HG03066 (cell line): ENCODE data around the gene PDE8A.

Source experiments
- ATAC-seq: cut with Tn5 transposase; IDR thresholded peaks from one replicate; pipeline ENCODE4 v1.9.1; 2021; ENCODE audit warnings: low read depth; ENCODE audit not compliant: unreplicated experiment

The PDE8A gene, protein sequence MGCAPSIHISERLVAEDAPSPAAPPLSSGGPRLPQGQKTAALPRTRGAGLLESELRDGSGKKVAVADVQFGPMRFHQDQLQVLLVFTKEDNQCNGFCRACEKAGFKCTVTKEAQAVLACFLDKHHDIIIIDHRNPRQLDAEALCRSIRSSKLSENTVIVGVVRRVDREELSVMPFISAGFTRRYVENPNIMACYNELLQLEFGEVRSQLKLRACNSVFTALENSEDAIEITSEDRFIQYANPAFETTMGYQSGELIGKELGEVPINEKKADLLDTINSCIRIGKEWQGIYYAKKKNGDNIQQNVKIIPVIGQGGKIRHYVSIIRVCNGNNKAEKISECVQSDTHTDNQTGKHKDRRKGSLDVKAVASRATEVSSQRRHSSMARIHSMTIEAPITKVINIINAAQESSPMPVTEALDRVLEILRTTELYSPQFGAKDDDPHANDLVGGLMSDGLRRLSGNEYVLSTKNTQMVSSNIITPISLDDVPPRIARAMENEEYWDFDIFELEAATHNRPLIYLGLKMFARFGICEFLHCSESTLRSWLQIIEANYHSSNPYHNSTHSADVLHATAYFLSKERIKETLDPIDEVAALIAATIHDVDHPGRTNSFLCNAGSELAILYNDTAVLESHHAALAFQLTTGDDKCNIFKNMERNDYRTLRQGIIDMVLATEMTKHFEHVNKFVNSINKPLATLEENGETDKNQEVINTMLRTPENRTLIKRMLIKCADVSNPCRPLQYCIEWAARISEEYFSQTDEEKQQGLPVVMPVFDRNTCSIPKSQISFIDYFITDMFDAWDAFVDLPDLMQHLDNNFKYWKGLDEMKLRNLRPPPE

DNA sequence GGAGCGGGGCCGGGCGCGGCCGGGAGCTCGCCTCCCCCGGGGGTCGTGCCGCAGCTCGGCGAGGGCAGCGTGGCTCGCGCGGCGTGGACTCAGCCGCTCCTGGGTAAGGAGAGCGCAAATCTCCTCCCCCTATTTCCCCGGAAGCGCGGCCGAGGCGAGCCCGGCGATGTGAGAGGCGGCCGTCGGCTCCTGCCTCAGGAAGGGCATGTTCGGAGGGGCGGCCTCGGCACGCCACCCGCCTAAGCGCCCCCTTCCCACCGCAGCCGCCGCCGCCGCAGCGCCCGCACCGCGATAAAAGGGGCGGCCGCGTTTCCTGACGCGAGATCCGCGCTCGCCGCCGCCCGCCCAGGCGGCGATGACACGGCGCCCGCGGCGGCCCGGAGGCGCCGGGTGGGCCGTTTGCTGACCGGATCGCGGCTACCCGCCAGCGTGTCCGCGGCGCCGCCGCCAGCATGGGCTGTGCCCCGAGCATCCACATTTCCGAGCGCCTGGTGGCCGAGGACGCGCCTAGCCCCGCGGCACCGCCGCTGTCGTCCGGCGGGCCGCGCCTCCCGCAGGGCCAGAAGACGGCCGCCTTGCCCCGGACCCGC is at the start of gene PDE8A:
TSS of gene PDE8A (plus strand) at position 146 of the 590 bp plus-strand sequence. CDS start at position 453, 307 bp downstream.
- ATAC-seq: peak; percentile 18

DNA sequence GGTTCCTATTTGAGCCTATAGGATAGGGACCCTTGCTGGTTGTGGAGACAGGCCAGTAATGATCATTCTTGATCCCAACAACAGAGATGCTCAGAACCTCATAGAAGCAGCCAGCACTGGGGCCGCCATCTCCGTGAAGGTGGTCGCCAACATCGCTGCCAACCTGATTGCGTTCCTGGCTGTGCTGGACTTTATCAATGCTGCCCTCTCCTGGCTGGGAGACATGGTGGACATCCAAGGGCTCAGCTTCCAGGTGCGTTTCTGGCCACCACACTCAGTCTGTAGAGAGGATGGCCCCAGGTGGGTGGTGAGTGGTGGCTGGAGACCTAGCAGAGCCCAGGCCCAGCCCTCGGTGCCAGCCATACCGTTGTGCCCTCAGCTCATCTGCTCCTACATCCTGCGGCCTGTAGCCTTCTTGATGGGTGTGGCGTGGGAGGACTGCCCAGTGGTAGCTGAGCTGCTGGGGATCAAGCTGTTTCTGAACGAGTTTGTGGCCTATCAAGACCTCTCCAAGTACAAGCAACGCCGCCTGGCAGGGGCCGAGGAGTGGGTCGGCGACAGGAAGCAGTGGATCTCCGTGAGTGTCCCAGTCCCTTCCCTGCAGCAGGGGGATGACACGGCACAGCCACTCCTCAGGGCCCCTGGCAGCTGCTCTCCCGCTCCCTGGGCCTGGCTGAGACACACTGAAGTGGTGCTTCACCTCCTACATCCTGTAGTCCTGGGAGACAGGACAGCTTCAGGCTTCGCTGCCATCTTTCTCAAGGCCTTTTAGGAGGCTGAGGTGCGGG is 46.5 kb upstream of the PDE8A start:
- ATAC-seq: no peak

DNA sequence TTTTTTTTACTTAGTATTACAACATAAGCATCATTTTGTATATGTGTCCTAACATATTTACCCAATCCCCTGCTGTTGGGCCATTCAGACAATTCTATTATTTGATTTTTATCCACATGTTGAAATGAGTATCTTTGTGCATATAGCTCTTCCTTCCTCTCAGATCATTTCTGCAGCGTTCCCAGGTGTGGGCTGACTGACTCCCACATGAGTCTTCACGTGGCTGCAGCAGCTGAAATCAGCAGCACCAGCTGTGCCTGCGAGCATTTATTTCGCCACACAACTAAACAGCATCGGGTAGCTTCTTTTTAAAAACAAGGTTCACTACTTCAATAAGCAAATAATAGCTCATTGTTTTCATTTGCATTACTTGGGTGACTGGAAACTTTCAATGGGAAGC is 44.5 kb upstream of the PDE8A start:
- ATAC-seq: no peak

DNA sequence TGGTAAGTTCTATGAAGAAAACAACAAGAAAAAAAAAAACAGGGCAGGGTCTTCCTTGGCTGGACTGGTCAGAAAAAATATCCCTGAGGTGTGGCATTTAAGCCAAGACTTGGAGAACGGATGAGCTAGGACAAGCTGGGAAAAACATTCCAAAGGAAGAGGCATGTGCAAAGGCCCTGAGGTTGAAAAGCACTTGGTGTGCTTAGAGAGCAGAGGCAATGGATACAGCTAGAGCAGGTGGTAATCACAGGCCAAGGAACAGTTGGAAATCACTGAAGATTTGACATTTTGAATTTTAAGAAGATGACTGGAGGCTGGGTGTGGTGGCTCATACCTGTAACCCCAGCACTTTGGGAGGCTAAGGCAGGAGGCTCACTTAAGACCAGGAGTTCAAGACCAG is 42.9 kb upstream of the PDE8A start:
- no peak for ATAC-seq

DNA sequence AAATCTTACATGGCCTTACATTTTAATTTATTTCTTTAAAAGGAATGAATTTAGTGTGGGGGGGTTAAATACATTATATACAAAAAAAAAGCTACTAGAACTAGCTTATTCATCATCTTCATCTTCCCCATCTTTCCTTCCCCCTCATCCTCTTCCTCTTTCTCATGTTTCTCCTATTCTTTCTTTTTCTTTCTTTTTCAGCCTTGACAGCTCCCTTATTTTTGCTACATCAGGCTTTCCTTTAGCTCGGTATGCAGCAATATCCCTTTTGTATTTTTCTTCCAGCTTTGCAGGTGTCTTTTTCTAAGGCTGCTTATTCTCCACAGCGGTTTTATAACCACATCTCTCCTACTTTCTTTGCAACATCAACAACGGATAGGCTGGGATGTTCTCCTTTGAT is 41.3 kb upstream of the PDE8A start:
- no peak for ATAC-seq

DNA sequence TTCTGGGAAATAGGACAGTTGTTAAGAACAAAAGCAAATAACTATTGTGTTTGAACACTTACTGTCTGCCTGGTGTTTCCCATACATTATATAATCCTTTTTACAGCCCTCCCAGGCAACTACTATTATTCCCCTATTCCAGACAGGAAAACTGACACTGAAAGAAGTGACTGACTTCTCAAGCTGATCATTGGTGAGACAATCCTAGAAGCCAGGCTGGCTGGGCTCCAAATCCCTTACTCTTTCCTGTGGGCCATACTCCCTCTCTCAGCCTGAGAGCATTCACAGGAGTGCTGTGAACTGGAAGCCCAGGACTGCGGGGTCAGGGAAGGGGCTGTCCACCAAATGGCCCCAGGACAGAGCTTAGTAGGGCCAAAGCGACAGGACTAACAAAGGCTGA is 39.2 kb upstream of the PDE8A start:
- ATAC-seq: no peak

DNA sequence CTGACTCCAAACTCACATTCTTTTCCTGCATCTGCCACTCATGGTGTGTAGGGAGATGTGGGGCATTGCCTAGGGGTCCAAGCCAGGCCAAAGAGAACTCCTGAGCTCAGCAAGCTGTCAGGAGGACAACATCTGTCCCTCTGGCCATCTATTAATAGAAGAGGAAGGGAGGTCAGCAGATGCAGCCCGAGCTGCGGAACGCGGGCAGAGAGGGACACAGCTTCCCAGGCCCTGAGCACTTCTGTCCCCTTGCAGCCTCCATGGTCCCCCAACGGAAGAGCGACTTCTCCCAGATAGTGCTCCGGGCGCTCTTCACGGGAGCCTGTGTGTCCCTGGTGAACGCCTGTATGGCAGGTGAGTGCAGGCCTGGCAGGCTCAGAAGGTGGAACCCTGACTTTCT is 37.3 kb upstream of the PDE8A start:
- no peak for ATAC-seq

DNA sequence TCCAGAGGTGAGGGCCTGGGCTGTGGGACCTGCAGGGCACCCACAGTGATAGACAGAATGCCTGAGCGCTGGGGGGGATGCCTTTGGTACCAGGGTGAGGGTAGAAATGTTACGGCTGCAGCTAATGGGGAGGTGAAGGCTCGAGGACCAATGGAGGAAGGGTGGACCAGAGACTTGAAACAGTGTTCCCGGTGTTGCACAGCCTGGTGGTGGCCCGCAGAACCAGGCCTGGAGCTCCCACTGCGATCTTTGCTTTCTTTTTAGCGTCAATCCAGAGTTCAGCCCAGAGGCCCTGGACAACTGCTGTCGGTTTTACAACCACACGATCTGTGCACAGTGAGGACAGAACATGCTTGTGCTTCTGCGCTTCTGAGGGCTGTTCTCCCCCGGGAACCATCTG is 36.8 kb upstream of the PDE8A start:
- no peak for ATAC-seq

DNA sequence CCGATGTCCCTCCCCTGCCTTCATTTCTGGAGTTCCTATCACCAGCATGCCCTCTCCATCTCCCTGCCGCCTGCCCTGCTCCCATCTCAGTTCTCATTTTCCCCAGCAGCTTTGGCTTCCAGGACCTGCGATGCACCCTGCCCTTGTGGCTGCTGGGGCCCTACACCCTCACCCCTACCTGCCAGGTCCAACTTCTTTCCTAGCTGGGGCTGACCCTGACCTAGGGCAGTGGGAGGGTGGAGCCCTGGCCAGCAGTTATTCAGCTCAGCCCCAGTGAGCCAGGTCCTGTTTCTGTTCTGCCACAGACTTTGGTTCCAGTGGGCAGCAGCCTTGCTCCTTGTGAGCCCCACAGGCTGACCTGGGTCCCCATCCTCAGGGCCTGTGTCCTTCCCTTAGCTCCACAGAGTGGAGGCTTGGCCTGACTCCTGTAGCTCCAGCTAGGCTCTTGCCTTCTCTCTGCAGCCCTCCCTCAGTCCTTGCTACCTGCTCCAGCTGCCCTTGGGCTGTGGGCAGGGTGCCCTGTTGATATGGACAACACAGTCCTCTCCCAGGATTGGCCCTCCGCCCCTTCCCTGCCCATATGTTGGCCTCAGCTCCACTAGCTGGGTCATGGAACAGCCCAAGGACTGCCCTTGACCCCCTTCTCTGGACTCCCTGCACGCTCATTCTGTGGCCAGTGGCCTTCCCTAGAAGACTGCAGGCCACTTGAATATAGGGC is 34.7 kb upstream of the PDE8A start:
- no peak for ATAC-seq

DNA sequence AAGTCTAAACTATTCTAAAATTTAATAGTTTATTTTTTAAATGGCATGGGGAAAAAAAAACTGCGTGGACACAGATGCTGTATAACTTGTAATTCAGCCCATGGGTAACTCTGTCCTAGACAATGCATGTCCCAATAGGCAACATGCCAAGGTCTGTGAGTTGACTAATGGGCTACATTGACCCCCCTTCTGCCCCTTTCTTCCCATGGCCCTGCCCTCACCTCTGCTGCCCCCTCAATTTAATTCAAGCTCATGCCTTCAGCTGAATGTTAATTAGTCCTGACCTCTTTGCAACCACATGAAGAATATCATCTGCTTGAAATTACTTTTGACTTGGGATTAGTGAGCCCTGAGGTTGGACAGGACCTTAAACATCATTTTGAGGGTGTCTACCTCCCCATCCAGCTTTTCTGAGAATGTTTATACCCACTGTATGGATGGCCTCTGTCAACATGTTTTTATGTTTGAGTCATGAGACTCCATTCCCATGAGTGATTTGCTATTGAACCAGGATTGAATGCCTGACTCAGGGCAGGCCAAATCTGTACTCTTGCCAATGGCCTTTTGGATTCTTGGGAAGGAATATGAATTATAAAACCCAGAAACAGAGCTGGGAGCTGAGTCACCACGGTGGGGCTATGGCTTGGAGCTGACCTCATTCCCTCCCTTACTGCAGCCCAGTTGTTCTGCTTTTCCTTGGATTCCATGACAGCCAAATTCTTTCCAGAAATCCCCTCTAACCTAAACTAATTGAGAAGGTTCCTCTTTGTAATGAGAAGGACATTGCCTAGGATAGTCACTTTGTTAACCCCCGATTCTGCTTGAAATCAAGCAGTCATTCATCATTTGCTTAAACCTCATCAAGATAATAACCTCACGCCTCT is 33.5 kb upstream of the PDE8A start:
- ATAC-seq: no peak

DNA sequence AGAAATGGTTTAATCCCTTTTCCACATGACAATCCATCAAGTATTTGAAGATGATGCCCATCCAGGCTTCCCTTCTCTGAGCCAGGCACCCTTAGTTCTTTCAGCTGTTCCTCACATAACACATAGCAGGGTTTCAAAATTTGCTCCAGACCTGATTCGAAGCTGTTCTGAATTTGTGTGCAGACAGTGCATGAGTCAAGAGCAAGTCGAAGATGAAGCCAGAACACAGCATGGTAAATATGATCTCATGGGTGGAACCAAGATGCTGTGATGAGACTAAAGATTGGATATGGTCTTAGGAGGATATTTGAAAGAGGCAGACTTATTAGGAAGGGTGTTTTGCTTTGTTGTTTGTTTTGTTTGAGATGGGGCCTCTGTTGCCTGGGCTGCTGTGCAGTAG is 32.6 kb upstream of the PDE8A start:
- no peak for ATAC-seq

DNA sequence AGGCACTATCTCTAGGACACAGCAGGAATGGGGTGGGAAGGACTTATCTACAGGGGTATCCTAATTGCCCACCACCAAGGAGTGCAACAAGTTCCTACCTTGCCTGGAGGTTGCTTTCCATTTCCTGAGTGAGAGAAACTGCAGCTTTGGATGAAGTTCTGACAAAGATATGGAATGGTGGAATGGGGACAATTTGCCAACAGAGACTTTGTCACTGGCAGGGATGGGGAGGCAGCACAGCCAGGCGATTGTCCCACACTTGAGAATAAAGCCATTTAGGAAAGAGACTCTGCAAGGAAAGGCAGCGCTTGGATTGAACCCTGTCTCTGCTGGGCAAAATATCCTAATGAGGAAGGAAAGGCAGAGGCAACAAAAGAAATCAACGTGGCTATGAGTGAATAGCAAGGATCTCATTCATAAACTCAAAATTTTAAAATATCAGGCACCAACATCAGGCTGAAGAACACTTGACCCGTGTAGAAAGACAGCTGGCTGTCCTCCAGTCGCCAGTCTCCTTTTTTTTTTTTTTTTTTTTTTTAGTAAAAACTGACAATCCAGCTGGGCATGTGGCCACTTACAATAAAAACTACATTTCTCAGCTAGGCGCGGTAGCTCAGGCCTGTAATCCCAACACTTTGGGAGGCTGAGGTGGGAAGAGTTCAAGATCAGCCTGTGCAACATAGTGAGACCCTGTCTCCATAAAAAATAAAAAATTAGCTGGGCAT is 31.6 kb upstream of the PDE8A start:
- no peak for ATAC-seq

DNA sequence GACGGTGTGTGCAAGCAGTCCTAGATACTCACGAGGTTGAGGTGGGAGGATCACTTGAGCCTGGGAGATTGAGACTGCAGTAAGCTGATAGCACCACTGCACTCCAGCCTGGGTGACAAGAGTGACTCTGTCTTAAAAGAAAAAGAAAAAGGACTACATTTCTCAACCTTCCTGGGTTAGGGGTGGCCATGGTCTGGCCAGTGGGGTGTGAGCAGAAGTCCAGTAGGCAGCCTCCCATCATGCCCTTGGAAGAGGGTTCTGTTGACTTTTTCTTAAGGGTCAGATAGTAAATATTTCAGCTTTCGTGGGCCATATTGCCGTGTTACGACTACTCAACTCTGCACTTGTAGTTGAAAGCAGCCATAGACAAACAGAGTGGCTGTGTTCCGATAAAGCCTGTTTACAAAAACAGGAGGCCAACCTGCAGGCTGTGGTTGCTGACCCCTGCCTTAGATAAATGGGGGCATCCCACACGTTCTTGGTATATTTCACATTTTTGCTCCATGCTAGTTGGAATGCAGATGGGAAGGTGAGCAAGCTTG is 31.0 kb upstream of the PDE8A start:
- ATAC-seq: no peak

DNA sequence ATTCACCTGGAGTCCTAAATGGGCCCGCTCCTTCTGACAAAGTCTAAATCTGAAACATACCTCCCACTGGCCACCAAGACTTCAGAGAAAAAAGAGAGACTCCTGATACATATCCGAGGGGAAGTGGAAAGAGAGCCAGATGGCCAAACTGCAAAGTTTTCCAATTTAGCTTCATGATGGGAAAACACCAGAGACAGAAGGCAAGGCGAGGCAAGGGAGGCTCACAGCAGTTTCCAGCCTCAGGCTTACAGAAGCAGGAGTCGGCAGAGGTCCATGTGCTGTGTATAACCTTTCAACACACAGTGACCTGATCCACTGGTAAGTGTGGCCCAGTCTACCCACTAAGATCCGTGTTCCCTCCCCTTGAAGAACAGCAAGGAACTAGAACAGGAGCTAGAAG is 29.9 kb upstream of the PDE8A start:
- ATAC-seq: no peak

DNA sequence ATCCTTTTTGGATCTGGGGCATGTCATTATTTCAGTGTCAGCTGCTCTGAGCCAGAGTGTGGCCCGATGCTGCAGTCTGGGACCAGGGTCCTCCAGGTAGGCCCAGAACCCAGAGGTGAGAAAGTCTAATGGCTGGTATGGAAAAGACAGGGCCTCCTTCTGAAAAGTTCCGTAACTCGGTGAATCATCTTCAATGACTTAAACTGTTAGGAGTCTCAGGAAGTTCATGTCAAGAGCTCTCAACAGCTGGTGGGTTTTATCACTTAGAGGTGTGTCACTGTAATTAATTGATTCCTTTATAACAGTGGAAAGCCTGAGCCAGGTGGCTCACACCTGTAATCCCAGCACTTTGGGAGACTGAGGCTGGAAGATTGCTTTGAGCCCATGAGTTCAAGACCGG is 28.5 kb upstream of the PDE8A start:
- no peak for ATAC-seq

DNA sequence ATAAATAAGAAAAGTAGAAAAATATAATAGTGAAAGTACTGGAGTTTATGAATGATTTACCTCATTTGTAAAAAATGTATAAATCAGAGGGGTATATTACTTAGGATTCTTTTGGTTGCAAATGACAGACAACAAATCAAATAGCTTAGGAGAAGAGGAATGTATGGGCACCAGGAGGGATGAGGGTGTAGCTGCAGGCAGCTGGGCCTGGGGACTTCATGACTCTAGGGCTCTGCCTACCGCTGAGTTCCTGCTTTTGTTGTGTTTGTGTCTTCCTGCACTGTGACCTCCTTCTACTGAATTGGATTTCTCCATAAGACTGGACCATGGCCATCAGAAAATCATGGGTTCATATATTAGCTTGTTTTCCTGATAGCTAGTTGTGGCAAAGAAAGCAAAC is 27.9 kb upstream of the PDE8A start:
- ATAC-seq: no peak

DNA sequence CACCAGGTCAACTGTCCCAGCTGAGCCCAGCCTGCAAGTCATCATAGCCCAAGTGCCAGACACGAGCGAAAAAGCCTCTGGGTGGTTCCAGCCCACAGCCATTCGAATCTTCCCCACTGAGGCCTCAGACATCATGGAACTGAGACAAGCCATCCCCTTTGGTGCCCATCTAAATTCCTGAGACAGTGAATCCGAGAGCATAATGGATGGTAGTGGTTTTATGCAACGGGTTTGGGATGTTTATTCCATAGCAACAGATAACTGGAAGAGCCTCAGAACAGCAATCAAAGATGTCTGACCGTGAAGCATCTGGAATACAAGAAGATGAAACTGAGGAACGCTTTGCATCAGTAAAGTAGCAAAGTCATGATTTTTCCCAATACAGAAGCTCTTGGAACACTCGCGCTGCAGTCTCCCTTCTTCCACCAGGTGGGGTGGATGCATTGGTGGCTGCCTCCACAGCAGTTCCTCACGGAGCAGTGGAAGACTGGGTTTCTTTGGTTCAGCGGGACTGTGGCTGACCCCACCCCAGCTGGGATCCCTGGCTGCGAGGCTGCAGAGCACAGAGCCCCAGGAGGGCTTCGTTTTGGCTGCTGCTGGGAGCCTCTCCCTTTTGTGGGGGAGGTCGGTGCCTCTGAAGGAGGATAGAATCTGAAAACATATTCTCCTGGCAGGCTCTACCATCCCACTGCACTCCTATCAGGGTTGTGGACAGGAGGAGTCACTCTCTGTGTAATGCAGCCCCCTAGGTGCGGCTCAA is 26.4 kb upstream of the PDE8A start:
- ATAC-seq: no peak

DNA sequence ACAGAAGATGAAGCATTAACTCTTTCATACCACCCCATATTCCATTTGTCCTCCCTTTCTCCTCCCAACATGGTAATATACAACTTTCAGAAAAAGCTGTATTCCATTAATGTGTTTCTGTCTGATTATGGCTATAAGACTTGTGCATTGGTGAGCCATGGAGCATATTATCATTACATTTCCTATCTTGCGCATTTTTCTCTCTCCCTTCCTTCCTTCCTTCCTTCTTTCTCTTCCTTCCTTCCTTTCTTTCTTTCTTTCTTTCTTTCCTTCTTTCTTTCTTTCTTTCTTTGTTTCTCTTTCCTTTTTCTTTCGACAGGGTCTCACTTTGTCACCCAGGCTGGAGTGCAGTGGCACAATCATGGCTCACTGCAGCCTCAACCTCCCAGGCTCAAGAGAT is 25.5 kb upstream of the PDE8A start:
- no peak for ATAC-seq
